GM23338 (cell line): ENCODE results near the gene PATE4. TPM values are rescaled to one million over a fixed set of nuclear protein-coding genes. Genes with fewer than 3 reads are reported as not detected.

ENCODE experiments used
- ATAC-seq: fragments of 200-7000 bp; cut with Tn5 transposase; 3 replicates; pipeline ENCODE4 v1.9.1; 2020
- DNase-seq: peaks from one replicate; pipeline ENCODE4 v3.0.0-alpha.2; 2015; ENCODE audit warnings: low spot score
- H2AFZ ChIP-seq: fragments of 200-600 bp; sonication (generic); 2 replicates; pipeline ENCODE4 v1.8.0; 2016; ENCODE audit warnings: antibody characterized with exemption, mild to moderate bottlenecking, moderate library complexity
- H3F3A ChIP-seq: fragments of 200-600 bp; sonication (generic); replicated peaks from 2 replicates; pipeline ENCODE4 v1.8.0; 2017; ENCODE audit warnings: antibody characterized with exemption, mixed run types, low read depth
- H3K27ac ChIP-seq: fragments of 200-600 bp; sonication (generic); 2 replicates; pipeline ENCODE4 v1.6.1; 2016; ENCODE audit warnings: low read depth
- H3K27me3 ChIP-seq: fragments of 200-600 bp; sonication (generic); 2 replicates; pipeline ENCODE4 v1.8.0; 2016; ENCODE audit warnings: mild to moderate bottlenecking, mixed run types, moderate library complexity; ENCODE audit not compliant: insufficient read depth
- H3K36me3 ChIP-seq: fragments of 200-600 bp; sonication (generic); 2 replicates; pipeline ENCODE4 v1.8.0; 2016; ENCODE audit warnings: mild to moderate bottlenecking; ENCODE audit not compliant: insufficient read depth
- H3K4me1 ChIP-seq: fragments of 200-600 bp; sonication (generic); 2 replicates; pipeline ENCODE4 v1.8.0; 2016; ENCODE audit warnings: mild to moderate bottlenecking, moderate library complexity; ENCODE audit not compliant: insufficient read depth
- H3K4me2 ChIP-seq: fragments of 200-600 bp; sonication (generic); 2 replicates; pipeline ENCODE4 v1.7.1; 2017; ENCODE audit warnings: mixed run types
- H3K4me3 ChIP-seq: fragments of 200-600 bp; sonication (generic); 2 replicates; pipeline ENCODE4 v1.6.1; 2016; ENCODE audit warnings: mixed run types
- H3K79me2 ChIP-seq: fragments of 200-600 bp; sonication (generic); replicated peaks from 2 replicates; pipeline ENCODE4 v1.8.0; 2017; ENCODE audit warnings: mild to moderate bottlenecking; ENCODE audit not compliant: insufficient read depth
- H3K9me2 ChIP-seq: fragments of 200-600 bp; sonication (generic); 2 replicates; pipeline ENCODE4 v1.8.0; 2017; ENCODE audit not compliant: insufficient read depth
- H4K20me1 ChIP-seq: fragments of 200-600 bp; sonication (generic); replicated peaks from 2 replicates; pipeline ENCODE4 v1.8.0; 2017; ENCODE audit warnings: mild to moderate bottlenecking; ENCODE audit not compliant: insufficient read depth
- H3K27ac Mint-ChIP-seq: 2 replicates; pipeline ENCODE4 v1.8.0; 2020; ENCODE audit warnings: inconsistent platforms, mild to moderate bottlenecking, moderate library complexity, mixed read lengths
- H3K27me3 Mint-ChIP-seq: 3 replicates; pipeline ENCODE4 v1.8.0; 2022; ENCODE audit warnings: low read depth, mild to moderate bottlenecking, moderate library complexity, mixed read lengths, inconsistent platforms; ENCODE audit not compliant: insufficient read depth, poor library complexity
- H3K36me3 Mint-ChIP-seq: 3 replicates; pipeline ENCODE4 v1.8.0; 2021; ENCODE audit warnings: low read depth, mild to moderate bottlenecking, inconsistent platforms, moderate library complexity, mixed read lengths
- H3K4me1 Mint-ChIP-seq: 3 replicates; pipeline ENCODE4 v1.8.0; 2020; ENCODE audit warnings: mild to moderate bottlenecking, inconsistent platforms, mixed read lengths
- H3K4me3 Mint-ChIP-seq: 3 replicates; pipeline ENCODE4 v1.8.0; 2021; ENCODE audit warnings: moderate library complexity, mild to moderate bottlenecking, inconsistent platforms, mixed read lengths
- H3K9me3 Mint-ChIP-seq: 3 replicates; pipeline ENCODE4 v1.8.0; 2020; ENCODE audit warnings: moderate library complexity, mild to moderate bottlenecking, inconsistent platforms, mixed read lengths
- CREB1 ChIP-seq: fragments of 250-450 bp; sonication (Bioruptor Pico); IDR thresholded peaks from 2 replicates; pipeline ENCODE4 v1.5.0; 2020; ENCODE audit warnings: low read depth, mild to moderate bottlenecking, moderate library complexity
- ETS1 ChIP-seq: IDR thresholded peaks from 2 replicates; pipeline ENCODE4 v1.6.1; 2016; ENCODE audit warnings: antibody characterized with exemption
- EZH2 ChIP-seq: fragments of 200-600 bp; sonication (generic); IDR thresholded peaks from one replicate; pipeline ENCODE4 v1.8.0; 2017; ENCODE audit warnings: antibody characterized with exemption, mild to moderate bottlenecking, low read depth; ENCODE audit not compliant: unreplicated experiment
- EZH2phosphoT487 ChIP-seq: fragments of 200-600 bp; sonication (generic); IDR thresholded peaks from one replicate; pipeline ENCODE4 v1.8.1; 2018; ENCODE audit warnings: antibody characterized with exemption; ENCODE audit not compliant: unreplicated experiment
- JUNB ChIP-seq: IDR thresholded peaks from one replicate; pipeline ENCODE4 v1.6.1; 2016; ENCODE audit warnings: antibody characterized with exemption; ENCODE audit not compliant: unreplicated experiment
- NANOG ChIP-seq: IDR thresholded peaks from 2 replicates; pipeline ENCODE4 v1.6.1; 2016; ENCODE audit warnings: antibody characterized with exemption, borderline replicate concordance
- POLR2AphosphoS5 ChIP-seq: IDR thresholded peaks from 2 replicates; pipeline ENCODE4 v1.6.1; 2016; ENCODE audit warnings: antibody characterized with exemption, low read depth
- STAT1 ChIP-seq: IDR thresholded peaks from one replicate; pipeline ENCODE4 v1.6.1; 2016; ENCODE audit warnings: antibody characterized with exemption; ENCODE audit not compliant: unreplicated experiment
- ZNF114 ChIP-seq: fragments of 250-450 bp; sonication (Bioruptor Pico); IDR thresholded peaks from 2 replicates; pipeline ENCODE4 v1.5.0; 2020; ENCODE audit warnings: mild to moderate bottlenecking, moderate library complexity
- ZNF331 ChIP-seq: fragments of 250-450 bp; sonication (Bioruptor Pico); IDR thresholded peaks from 2 replicates; pipeline ENCODE4 v1.5.0; 2020; ENCODE audit warnings: low read depth, mild to moderate bottlenecking, moderate library complexity
- ZNF462 ChIP-seq: fragments of 250-450 bp; sonication (Bioruptor Pico); IDR thresholded peaks from 2 replicates; pipeline ENCODE4 v1.5.0; 2020; ENCODE audit warnings: mild to moderate bottlenecking, moderate library complexity
- polyA plus RNA-seq: library from polyadenylated mRNA; unstranded; fragments of >200 nt; fragmentation: Nextera tagmentation; extraction: Ambion mirVana; gene quantifications from 2 replicates; pipeline ENCODE4 v1.2.1, GENCODE V29; 2016
- total RNA-seq: library from RNA; depleted of rRNA; stranded (reverse); fragments of >200 nt; shearing (Covaris generic); gene quantifications from 2 replicates; pipeline ENCODE4 v1.2.3, GENCODE V29; 2014
- TF ChIP-seq, protein P1 (sequence below), 2 experiments: fragments of 200-600 bp in 1 of 2; sonication (generic) in 1 of 2; conservative IDR thresholded peaks; 2 replicates each; pipeline versions ENCODE4 v1.5.1 to v1.6.1; 2016 to 2017; ENCODE audit warnings: antibody characterized with exemption in 2 of 2, low read depth in 2 of 2, mild to moderate bottlenecking in 2 of 2, moderate library complexity in 1 of 2
- TF ChIP-seq, protein P2 (sequence below): IDR thresholded peaks from one replicate; pipeline ENCODE4 v1.6.1; 2018; ENCODE audit warnings: antibody characterized with exemption; ENCODE audit not compliant: unreplicated experiment

Gene PATE4
- total and polyA plus RNA-seq, 2 experiments from 2014 or later = not detected

DNA sequence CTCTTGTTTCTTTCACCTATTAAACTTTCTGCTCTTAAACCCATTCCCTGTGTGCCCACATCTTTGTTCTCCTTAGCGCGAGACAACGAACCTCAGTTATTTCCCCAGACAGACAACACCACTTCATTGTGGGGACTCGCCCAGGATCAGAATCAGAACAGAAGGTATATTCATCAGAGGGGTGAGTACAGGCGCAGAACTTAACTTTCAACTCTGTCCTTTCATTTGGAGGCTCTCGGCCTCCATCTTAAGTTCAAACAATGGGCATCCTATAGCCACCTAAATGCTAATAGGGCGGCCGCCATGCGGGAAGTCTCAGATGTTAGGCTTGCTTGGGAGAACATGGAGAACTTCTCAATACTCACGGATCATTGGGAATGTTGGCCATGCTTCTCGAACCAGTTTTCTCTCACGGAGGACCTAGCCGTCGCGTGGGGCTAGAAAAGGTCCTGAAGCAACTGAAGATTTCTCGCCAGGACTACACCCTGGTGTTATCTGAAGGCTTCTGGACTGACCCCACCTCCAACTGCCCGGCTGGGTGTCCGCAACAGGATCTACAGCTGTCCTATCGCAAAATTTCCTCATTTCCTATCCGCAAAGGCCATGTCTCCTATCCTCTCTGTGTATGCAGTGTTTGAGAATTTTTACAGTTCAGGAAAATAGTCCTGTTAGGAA is 40.9 kb downstream of the PATE4 start:
- Histone ChIP-seq H4K20me1 (no peaks in the 10 kb centered on the region), H3K9me2 (no peaks in the 10 kb centered on the region), H3K4me3 (no peak overlapping the region), H3K36me3 (no peaks in the 10 kb centered on the region; the same call in 1 of the 2 replicates), H3K4me2 (no peak overlapping the region), H3K27ac (no peak overlapping the region), H2AFZ (peak overlapping the region; percentile 57), H3F3A (no peaks in the 10 kb centered on the region), H3K79me2 (no peaks in the 10 kb centered on the region), H3K27me3 (no peaks in the 10 kb centered on the region), H3K4me1 (no peaks in the 10 kb centered on the region)
- Mint-ChIP-seq H3K4me3 (no peak overlapping the region), H3K27ac (no peak overlapping the region), H3K27me3 (no peaks in the 10 kb centered on the region), H3K36me3 (peaks cover 10% of the 10 kb centered on the region), H3K4me1 (0 out of 3 replicates have a peak, but pooled peaks cover 2% of the 10 kb centered on the region), H3K9me3 (peaks cover 14% of the 10 kb centered on the region; the same call in 2 of the 3 replicates)
- ATAC-seq = peak; percentile 47
- TF ChIP-seq STAT1 (no peak), CREB1 (CRISPR knock-in tag) (no peak), ZNF462 (CRISPR knock-in tag) (no peak), EZH2 (no peak), ZNF114 (CRISPR knock-in tag) (no peak), ETS1 (no peak), JUNB (no peak), NANOG (no peak), ZNF331 (no peak), EZH2phosphoT487 (no peak), POLR2AphosphoS5 (no peak)
- TF ChIP-seq, protein P1, sequence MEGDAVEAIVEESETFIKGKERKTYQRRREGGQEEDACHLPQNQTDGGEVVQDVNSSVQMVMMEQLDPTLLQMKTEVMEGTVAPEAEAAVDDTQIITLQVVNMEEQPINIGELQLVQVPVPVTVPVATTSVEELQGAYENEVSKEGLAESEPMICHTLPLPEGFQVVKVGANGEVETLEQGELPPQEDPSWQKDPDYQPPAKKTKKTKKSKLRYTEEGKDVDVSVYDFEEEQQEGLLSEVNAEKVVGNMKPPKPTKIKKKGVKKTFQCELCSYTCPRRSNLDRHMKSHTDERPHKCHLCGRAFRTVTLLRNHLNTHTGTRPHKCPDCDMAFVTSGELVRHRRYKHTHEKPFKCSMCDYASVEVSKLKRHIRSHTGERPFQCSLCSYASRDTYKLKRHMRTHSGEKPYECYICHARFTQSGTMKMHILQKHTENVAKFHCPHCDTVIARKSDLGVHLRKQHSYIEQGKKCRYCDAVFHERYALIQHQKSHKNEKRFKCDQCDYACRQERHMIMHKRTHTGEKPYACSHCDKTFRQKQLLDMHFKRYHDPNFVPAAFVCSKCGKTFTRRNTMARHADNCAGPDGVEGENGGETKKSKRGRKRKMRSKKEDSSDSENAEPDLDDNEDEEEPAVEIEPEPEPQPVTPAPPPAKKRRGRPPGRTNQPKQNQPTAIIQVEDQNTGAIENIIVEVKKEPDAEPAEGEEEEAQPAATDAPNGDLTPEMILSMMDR (conservative IDR thresholded peaks at IDR 0.05; ENCODE audit: low read depth in 2 of 2) = no peak
- TF ChIP-seq, protein P2, sequence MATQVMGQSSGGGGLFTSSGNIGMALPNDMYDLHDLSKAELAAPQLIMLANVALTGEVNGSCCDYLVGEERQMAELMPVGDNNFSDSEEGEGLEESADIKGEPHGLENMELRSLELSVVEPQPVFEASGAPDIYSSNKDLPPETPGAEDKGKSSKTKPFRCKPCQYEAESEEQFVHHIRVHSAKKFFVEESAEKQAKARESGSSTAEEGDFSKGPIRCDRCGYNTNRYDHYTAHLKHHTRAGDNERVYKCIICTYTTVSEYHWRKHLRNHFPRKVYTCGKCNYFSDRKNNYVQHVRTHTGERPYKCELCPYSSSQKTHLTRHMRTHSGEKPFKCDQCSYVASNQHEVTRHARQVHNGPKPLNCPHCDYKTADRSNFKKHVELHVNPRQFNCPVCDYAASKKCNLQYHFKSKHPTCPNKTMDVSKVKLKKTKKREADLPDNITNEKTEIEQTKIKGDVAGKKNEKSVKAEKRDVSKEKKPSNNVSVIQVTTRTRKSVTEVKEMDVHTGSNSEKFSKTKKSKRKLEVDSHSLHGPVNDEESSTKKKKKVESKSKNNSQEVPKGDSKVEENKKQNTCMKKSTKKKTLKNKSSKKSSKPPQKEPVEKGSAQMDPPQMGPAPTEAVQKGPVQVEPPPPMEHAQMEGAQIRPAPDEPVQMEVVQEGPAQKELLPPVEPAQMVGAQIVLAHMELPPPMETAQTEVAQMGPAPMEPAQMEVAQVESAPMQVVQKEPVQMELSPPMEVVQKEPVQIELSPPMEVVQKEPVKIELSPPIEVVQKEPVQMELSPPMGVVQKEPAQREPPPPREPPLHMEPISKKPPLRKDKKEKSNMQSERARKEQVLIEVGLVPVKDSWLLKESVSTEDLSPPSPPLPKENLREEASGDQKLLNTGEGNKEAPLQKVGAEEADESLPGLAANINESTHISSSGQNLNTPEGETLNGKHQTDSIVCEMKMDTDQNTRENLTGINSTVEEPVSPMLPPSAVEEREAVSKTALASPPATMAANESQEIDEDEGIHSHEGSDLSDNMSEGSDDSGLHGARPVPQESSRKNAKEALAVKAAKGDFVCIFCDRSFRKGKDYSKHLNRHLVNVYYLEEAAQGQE = no peak
- DNase-seq = no peak
